ENCODE results near the gene C22orf15. TPM values are rescaled to one million over a fixed set of nuclear protein-coding genes. Genes with fewer than 3 reads are reported as not detected.

C22orf15 gene
- total RNA-seq, 6 experiments from 2014 or later: not detected

DNA sequence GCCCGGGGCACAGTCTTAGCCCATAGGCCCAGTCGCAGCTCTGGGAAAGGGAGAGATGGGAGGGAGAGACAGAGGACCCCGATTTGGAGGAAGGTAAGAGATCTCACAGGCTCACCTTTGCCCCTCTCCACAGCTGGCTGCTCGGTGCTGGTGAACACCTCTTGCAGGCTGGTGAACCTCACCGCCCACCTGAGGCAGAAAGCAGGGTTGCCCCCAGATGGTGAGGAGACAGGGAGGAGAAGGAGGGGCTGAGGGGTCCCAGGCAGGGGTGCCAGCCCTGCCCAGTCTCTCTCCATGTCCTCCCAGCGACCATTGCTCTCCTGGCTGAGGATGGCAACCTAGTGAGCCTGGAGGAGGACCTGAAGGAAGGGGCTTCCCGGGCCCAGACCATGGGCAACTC is 1.2 kb downstream of the C22orf15 start:
- no peak overlapping the region for H3K4me3 ChIP-seq
- peak overlapping the region in 1 of 3 donors; percentile 95 for H3K27ac ChIP-seq
- intact Hi-C loops (cut with DNase I): no loop called here
- H3K36me3 ChIP-seq: peaks cover 0 to 11% (median 7%) of the 10 kb centered on the region in 4 donors
- H3K4me1 ChIP-seq: peaks cover 0 to 33% (median 12%) of the 10 kb centered on the region in 4 donors
- 65% methylated on average over 3 of the region's 7 CpGs for WGBS (ENCODE audit: insufficient coverage, low coverage, low lambda C conversion rate, missing lambda C conversion rate)
- ATAC-seq (no peak), DNase-seq (no peak)
- no peaks in the 10 kb centered on the region for H3K27me3 ChIP-seq
- H3K9me3 ChIP-seq: no peaks in the 10 kb centered on the region
- TF ChIP-seq, protein P1, sequence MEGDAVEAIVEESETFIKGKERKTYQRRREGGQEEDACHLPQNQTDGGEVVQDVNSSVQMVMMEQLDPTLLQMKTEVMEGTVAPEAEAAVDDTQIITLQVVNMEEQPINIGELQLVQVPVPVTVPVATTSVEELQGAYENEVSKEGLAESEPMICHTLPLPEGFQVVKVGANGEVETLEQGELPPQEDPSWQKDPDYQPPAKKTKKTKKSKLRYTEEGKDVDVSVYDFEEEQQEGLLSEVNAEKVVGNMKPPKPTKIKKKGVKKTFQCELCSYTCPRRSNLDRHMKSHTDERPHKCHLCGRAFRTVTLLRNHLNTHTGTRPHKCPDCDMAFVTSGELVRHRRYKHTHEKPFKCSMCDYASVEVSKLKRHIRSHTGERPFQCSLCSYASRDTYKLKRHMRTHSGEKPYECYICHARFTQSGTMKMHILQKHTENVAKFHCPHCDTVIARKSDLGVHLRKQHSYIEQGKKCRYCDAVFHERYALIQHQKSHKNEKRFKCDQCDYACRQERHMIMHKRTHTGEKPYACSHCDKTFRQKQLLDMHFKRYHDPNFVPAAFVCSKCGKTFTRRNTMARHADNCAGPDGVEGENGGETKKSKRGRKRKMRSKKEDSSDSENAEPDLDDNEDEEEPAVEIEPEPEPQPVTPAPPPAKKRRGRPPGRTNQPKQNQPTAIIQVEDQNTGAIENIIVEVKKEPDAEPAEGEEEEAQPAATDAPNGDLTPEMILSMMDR (IDR thresholded peaks at IDR 0.05): no peak
- TF ChIP-seq POLR2A (IDR thresholded peaks at IDR 0.05): no peak

DNA sequence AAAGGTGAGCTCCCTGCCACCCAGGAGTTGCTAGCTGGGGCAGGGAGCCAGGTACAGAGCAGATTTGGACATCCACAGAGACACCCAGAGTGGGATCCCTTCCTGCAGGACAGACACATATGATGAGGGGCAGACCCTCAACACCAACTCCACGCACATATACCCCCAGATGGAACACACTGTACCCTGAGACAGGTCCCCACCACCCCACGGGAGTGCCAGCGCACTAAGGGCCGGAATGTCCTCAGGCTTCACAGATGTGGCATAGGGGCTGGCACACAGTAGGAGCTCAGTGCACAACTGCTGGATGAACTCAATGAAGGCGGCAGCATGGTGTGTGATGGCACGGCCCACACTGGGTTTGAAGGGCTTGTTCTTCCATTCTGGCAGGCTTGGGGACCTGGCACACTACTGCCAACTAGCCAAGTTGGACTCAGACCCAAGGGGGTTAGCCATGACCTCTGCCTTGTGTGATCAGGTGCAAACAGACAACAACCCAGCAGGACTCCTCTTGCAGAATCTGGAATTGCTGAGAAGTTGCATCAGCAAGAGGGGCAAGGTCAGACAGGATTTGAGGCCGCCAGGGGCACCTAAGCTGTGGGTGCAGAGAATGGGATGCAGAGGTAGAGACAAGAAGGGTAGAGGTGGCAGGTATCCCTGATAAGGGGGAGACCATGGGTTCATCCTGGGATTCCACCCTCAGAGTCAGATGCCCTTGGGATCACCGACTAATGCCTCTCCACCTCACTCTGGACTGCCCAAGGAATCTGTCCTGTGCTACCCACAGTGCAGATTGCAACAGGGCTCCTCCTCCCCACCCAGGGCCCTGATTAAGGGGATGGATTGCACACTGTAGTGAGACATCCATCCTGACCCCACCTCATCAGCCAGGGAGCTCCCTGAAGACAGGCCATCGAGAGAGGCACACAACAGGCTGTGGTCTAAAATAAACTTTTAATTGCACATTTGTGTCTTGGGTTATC is 2.4 kb downstream of the C22orf15 start:
- H3K4me3 ChIP-seq: peak overlapping the region in 2 of 3 donors; percentile 79 to 85
- peaks cover 0 to 11% (median 7%) of the 10 kb centered on the region in 4 donors for H3K36me3 ChIP-seq
- ATAC-seq (peak; percentile 21 to 62 (median 52)), DNase-seq (peak in 2 of 3 donors; percentile 82 to 90)
- intact Hi-C loops (cut with DNase I): loop anchor here in 1 of 2 donors (5.0 kb wide), 1 partner anchor 82 kb away; no protein-coding TSS in a partner anchor
- H3K27ac ChIP-seq: peak overlapping the region; percentile 50 to 95 (median 95)
- WGBS (ENCODE audit: insufficient coverage, low coverage, low lambda C conversion rate, missing lambda C conversion rate): 51% methylated on average over 7 of the region's 9 CpGs
- peaks cover 0 to 35% (median 12%) of the 10 kb centered on the region in 4 donors for H3K4me1 ChIP-seq
- no peaks in the 10 kb centered on the region for H3K9me3 ChIP-seq
- TF ChIP-seq POLR2A (IDR thresholded peaks at IDR 0.05): peak; percentile 23
- TF ChIP-seq, protein P1 (IDR thresholded peaks at IDR 0.05): peak in 2 of 4 donors; percentile 8 to 16
- H3K27me3 ChIP-seq: no peaks in the 10 kb centered on the region

DNA sequence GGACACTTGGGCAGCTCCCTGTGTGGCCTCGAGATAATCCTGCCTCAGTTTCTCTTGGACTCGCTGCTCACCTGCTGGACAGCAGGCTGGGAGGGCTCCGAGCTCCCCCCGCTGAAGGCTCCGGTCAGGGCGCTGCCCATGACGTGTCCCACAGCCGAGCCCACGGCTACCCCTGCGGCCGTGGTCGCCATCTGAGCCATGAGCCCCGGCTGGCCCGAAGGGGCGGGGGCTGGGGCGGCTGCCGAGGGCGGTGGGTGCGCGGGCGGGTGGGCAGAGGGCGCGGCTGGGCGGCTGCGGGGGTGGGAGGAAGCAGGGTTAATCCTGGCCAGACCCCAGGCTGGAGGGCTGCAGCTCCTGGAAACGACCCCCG is 4.5 kb downstream of the C22orf15 start:
- WGBS (ENCODE audit: insufficient coverage, low coverage, low lambda C conversion rate, missing lambda C conversion rate): 5% methylated on average over 10 of the region's 27 CpGs
- no peak for DNase-seq
- Histone ChIP-seq H3K4me1 (peaks cover 0 to 37% (median 12%) of the 10 kb centered on the region in 4 donors), H3K4me3 (peak overlapping the region; percentile 79 to 85 (median 79)), H3K36me3 (peaks cover 0 to 11% (median 7%) of the 10 kb centered on the region in 4 donors), H3K9me3 (no peaks in the 10 kb centered on the region), H3K27ac (peak overlapping the region; percentile 84 to 95 (median 95)), H3K27me3 (no peaks in the 10 kb centered on the region)
- ATAC-seq: peak in 1 of 4 donors; percentile 0
- intact Hi-C loops (cut with DNase I): loop anchor here in 1 of 2 donors (5.0 kb wide), 1 partner anchor 80 kb away; no protein-coding TSS in a partner anchor
- TF ChIP-seq, protein P1 (IDR thresholded peaks at IDR 0.05): no peak
- no peak for TF ChIP-seq POLR2A (IDR thresholded peaks at IDR 0.05)

DNA sequence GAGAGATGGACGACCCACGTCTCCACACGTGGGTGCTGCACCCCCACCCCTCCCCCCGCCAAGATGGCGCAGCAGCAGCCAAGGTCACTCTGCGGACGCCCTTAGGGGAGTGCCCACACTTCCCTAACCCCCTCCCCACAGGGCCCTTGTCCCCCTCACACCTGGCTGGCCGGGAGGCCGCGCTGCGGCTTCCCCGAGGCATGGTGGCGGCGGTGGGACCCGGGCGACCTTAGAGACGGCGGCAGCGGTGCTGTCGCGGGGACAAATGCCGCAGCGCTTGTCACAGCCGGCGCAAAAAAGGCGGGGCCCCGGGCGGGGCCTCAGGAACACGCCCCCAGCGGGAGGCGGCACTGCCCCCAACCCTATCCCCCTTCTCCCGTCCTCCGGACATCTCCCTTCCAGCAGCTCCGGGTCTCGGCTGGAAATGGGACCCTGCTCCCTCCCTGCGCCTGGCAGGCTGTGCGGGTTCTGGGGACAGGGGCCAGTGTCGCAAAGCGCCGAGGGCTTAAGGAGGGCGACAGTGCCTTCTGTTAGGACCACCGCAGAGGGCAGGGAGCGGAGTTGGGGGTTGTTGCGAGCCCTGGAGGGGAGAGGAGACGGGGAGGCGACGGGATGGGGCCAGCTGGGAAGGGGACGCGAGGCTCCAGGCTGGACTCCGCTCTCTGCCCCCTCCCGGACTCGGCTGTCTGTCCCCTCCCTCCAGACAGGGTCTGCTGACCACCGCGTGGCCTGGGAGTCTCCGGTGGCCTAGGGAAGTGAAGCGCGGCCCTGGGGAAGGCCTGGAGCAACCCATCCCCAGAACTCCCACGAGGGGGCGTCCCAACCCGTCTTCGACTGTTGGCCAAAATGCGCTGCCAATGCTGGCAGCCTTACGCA is 5.1 kb downstream of the C22orf15 start, which contains the start of gene CHCHD10:
Gene CHCHD10, minus strand, starts transcription at position 300 of the 876 bp plus-strand sequence. Its CDS starts 98 bp downstream, at position 202.
- peak within 1 kb of the TSS; percentile 84 to 95 (median 95) for H3K27ac ChIP-seq
- peak; percentile 90 to 93 (median 92) for DNase-seq
- intact Hi-C loops (cut with DNase I): loop anchor here in 1 of 2 donors (5.0 kb wide), 1 partner anchor 79 kb away; no protein-coding TSS in a partner anchor
- H3K4me1 ChIP-seq: peaks cover 0 to 40% (median 12%) of the 10 kb centered on the region in 4 donors
- no peaks in the 10 kb centered on the region for H3K27me3 ChIP-seq
- WGBS (ENCODE audit: insufficient coverage, low coverage, low lambda C conversion rate, missing lambda C conversion rate): 0% methylated on average over 9 of the region's 63 CpGs
- peak; percentile 73 to 83 (median 78) for ATAC-seq
- peaks cover 0 to 11% (median 7%) of the 10 kb centered on the region in 4 donors for H3K36me3 ChIP-seq
- H3K9me3 ChIP-seq: no peaks in the 10 kb centered on the region
- TF ChIP-seq POLR2A (IDR thresholded peaks at IDR 0.05): peak; percentile 92
- TF ChIP-seq, protein P1 (IDR thresholded peaks at IDR 0.05): peak; percentile 81 to 87 (median 83)
- peak within 1 kb of the TSS; percentile 79 to 85 (median 79) for H3K4me3 ChIP-seq
